Choroid plexus epithelial cell (primary cell): ENCODE results near the gene SLC6A1.

ENCODE experiments used
- DNase-seq: peaks from one replicate; pipeline ENCODE4 v3.0.0-alpha.2; 2010; ENCODE audit warnings: low read depth
- H3K4me3 ChIP-seq: 2 replicates; pipeline ENCODE4 v1.5.1; 2011; ENCODE audit warnings: low read depth, mild to moderate bottlenecking, control low read depth, low read length, moderate library complexity
- CTCF ChIP-seq: conservative IDR thresholded peaks from 2 replicates; pipeline ENCODE4 v1.5.1; 2011; ENCODE audit warnings: low read depth, mild to moderate bottlenecking, control low read depth, inconsistent platforms, low read length, moderate library complexity

The SLC6A1 gene

GRCh38 chr3:10970306-10970960 lies 22.1 kb upstream of the SLC6A1 start:
- no peak for DNase-seq
- no peak for TF ChIP-seq CTCF
- no peak overlapping the region for H3K4me3 ChIP-seq

GRCh38 chr3:10972072-10972782 lies 20.3 kb upstream of the SLC6A1 start:
- DNase-seq, result no peak
- TF ChIP-seq CTCF, result no peak
- no peak overlapping the region for H3K4me3 ChIP-seq

DNA sequence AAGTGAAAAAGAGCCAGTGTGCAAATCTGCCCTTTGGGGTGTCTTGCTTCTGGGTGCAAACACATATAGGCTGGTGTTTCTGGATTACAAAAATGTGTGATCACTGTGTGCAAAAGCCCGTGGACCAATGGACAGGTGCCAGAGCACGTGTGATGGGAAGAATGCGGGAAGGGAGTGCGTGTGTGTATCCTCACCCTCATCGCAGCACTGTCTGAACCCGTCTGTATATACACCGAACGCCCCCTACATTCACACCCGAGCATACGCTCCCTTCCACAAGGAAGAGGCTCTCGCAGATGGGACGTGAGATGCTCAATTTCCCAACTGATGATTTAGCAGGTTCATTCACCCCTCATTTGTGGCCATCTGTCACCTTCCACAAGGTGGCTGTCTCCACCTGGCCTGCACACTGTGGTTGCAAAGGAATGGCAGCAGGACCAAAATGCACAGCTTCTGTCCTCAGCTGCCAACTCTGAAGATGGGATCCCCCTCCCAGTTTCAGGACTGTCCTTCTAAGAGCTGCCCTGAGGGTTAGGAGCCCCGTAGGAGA lies 19.4 kb upstream of the SLC6A1 start:
- no peak for DNase-seq
- no peak for TF ChIP-seq CTCF
- H3K4me3 ChIP-seq, result no peak overlapping the region

DNA sequence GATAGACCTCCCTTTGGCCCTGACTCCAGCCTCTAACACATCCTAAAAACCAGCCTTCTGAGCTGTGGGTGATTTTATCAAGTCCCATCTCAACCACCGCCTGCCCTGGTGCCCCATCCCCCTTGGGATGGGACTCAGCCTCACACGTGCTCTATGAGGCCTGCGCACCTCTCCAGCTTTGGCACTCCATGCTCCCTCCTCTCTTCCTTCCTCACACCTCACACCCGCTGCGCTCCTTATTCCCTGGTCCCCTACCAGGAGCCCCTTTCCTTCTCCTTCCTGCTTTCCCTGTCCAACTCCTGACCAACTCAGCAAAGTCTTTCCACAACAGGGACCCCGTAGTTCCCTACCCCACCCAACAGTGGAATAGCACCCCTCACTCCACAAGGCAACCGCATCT lies 18.4 kb upstream of the SLC6A1 start:
- DNase-seq, result no peak
- no peak overlapping the region for H3K4me3 ChIP-seq
- TF ChIP-seq CTCF, result no peak

GRCh38 chr3:10974746-10975375 lies 17.7 kb upstream of the SLC6A1 start:
- no peak overlapping the region for H3K4me3 ChIP-seq
- TF ChIP-seq CTCF, result no peak
- DNase-seq, result no peak

GRCh38 chr3:10975695-10976234 lies 16.8 kb upstream of the SLC6A1 start:
- no peak for DNase-seq
- H3K4me3 ChIP-seq, result no peak overlapping the region
- no peak for TF ChIP-seq CTCF
